HEK293 (cell line): ENCODE data around the gene AGTPBP1.

Experiments used
- ZNF280D ChIP-seq: fragments of 450-650 bp; formaldehyde crosslinking; IDR thresholded peaks from 2 replicates; pipeline ENCODE4 v1.5.1; 2016; ENCODE audit warnings: missing biosample characterization, missing genetic modification characterization
- TF ChIP-seq, protein P1 (sequence below): fragments of 450-650 bp; formaldehyde crosslinking; IDR thresholded peaks from 2 replicates; pipeline ENCODE4 v1.5.1; 2016; ENCODE audit warnings: missing biosample characterization, missing genetic modification characterization

- TF ChIP-seq, protein P1, sequence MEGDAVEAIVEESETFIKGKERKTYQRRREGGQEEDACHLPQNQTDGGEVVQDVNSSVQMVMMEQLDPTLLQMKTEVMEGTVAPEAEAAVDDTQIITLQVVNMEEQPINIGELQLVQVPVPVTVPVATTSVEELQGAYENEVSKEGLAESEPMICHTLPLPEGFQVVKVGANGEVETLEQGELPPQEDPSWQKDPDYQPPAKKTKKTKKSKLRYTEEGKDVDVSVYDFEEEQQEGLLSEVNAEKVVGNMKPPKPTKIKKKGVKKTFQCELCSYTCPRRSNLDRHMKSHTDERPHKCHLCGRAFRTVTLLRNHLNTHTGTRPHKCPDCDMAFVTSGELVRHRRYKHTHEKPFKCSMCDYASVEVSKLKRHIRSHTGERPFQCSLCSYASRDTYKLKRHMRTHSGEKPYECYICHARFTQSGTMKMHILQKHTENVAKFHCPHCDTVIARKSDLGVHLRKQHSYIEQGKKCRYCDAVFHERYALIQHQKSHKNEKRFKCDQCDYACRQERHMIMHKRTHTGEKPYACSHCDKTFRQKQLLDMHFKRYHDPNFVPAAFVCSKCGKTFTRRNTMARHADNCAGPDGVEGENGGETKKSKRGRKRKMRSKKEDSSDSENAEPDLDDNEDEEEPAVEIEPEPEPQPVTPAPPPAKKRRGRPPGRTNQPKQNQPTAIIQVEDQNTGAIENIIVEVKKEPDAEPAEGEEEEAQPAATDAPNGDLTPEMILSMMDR = no peak
- no peak for TF ChIP-seq ZNF280D (tag by site-specific recombination)
Measured at GRCh38 chr9:85501456-85501855, 240.3 kb downstream of the AGTPBP1 start.
